ENCODE results near the gene ZNF791.

The ZNF791 gene

GRCh38 chr19:12648088-12648487, 37.4 kb downstream of the ZNF791 start:
- Histone ChIP-seq H3K4me3 (replicated peaks; ENCODE audit: insufficient read depth, low read length) (no peak overlapping the region), H3K27me3 (ENCODE audit: insufficient read depth, poor library complexity, severe bottlenecking) (no peaks in the 10 kb centered on the region), H3K27ac (replicated peaks) (no peak overlapping the region)
- TF ChIP-seq POLR2AphosphoS5 (IDR thresholded peaks at IDR 0.05; ENCODE audit: low read depth) = no peak; the same call in 1 of the 2 replicates
- no peak for TF ChIP-seq REST (IDR thresholded peaks at IDR 0.05; ENCODE audit: insufficient replicate concordance, low read depth)
- TF ChIP-seq GABPA (IDR thresholded peaks at IDR 0.05; ENCODE audit: low read depth) = no peak
- TF ChIP-seq SPI1 (IDR thresholded peaks at IDR 0.05; ENCODE audit: borderline replicate concordance, low read depth) = no peak
- no peak for TF ChIP-seq CTCF (IDR thresholded peaks at IDR 0.05; ENCODE audit: insufficient read depth, low read length)
- DNase-seq (ENCODE audit: low read depth in 1 of 2, low spot score in 1 of 2) = no peak

GRCh38 chr19:12649941-12650340, 39.2 kb downstream of the ZNF791 start:
- no peak for DNase-seq (ENCODE audit: low read depth in 1 of 2, low spot score in 1 of 2)
- Histone ChIP-seq H3K27me3 (ENCODE audit: insufficient read depth, poor library complexity, severe bottlenecking) (no peaks in the 10 kb centered on the region), H3K27ac (replicated peaks) (no peak overlapping the region), H3K4me3 (replicated peaks; ENCODE audit: insufficient read depth, low read length) (no peak overlapping the region)
- TF ChIP-seq SPI1 (IDR thresholded peaks at IDR 0.05; ENCODE audit: borderline replicate concordance, low read depth) (no peak), CTCF (IDR thresholded peaks at IDR 0.05; ENCODE audit: insufficient read depth, low read length) (no peak), GABPA (IDR thresholded peaks at IDR 0.05; ENCODE audit: low read depth) (no peak), REST (IDR thresholded peaks at IDR 0.05; ENCODE audit: insufficient replicate concordance, low read depth) (no peak)

GRCh38 chr19:12652219-12652618, 41.5 kb downstream of the ZNF791 start:
- TF ChIP-seq REST (IDR thresholded peaks at IDR 0.05; ENCODE audit: insufficient replicate concordance, low read depth) (no peak), GABPA (IDR thresholded peaks at IDR 0.05; ENCODE audit: low read depth) (no peak)
- no peaks in the 10 kb centered on the region for H3K27me3 ChIP-seq (ENCODE audit: insufficient read depth, poor library complexity, severe bottlenecking)
- no peak overlapping the region for H3K27ac ChIP-seq (replicated peaks)
- no peak for DNase-seq (ENCODE audit: low read depth in 1 of 2, low spot score in 1 of 2)
- no peak overlapping the region for H3K4me3 ChIP-seq (replicated peaks; ENCODE audit: insufficient read depth, low read length)

GRCh38 chr19:12655546-12655945, 44.8 kb downstream of the ZNF791 start:
- DNase-seq (ENCODE audit: low read depth in 1 of 2, low spot score in 1 of 2) = no peak
- Histone ChIP-seq H3K27ac (replicated peaks) (no peak overlapping the region), H3K27me3 (ENCODE audit: insufficient read depth, poor library complexity, severe bottlenecking) (no peaks in the 10 kb centered on the region), H3K4me3 (replicated peaks; ENCODE audit: insufficient read depth, low read length) (no peak overlapping the region)
- TF ChIP-seq GABPA (IDR thresholded peaks at IDR 0.05; ENCODE audit: low read depth) (no peak), REST (IDR thresholded peaks at IDR 0.05; ENCODE audit: insufficient replicate concordance, low read depth) (no peak), POLR2AphosphoS5 (IDR thresholded peaks at IDR 0.05; ENCODE audit: low read depth) (no peak), SPI1 (IDR thresholded peaks at IDR 0.05; ENCODE audit: borderline replicate concordance, low read depth) (no peak), CTCF (IDR thresholded peaks at IDR 0.05; ENCODE audit: insufficient read depth, low read length) (no peak)

Measured in HL-60 (cell line).